ENCODE results near the gene LATS1.
A peak's percentile ranks its signal among the peaks of the same experiment; 100 is the strongest.

The LATS1 gene

DNA sequence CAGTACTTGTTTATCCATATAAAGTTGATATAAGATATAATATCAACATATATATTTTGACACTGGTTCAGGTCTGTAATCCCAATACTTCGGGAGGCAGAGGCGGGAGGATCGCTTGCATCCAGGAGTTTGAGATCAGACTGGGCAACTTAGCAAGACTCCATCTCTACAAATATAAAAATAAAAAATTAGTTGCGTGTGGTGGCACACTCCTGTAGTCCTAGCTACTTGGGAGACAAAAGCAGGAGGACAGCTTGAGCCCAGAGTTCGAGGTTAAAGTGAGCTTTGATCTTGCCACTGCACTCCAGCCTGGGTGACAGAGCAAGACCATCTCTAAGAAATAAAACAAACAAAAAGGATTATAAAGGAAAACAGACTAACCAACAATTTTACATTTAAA lies 60.5 kb downstream of the LATS1 start:
- DNase-seq: no peak

DNA sequence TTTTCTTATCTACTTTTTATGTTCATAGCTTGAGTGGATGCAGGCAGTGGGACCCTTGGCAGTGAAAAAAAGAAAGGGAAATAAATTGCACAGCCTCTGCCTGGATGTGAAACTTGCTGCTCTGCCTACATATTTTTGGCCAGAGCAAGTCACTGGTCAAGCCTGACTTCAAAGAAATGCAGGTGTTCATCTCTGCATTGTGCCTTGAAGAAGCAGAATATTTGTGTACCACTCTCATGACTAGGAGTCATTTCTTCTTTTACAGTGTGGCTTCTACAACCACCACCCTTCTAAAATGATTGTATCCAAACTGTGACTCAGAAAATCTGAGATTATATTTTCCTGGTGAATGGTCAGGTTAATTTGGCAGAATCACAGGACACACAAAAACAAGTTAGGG lies 66.8 kb downstream of the LATS1 start:
- no peak for DNase-seq

DNA sequence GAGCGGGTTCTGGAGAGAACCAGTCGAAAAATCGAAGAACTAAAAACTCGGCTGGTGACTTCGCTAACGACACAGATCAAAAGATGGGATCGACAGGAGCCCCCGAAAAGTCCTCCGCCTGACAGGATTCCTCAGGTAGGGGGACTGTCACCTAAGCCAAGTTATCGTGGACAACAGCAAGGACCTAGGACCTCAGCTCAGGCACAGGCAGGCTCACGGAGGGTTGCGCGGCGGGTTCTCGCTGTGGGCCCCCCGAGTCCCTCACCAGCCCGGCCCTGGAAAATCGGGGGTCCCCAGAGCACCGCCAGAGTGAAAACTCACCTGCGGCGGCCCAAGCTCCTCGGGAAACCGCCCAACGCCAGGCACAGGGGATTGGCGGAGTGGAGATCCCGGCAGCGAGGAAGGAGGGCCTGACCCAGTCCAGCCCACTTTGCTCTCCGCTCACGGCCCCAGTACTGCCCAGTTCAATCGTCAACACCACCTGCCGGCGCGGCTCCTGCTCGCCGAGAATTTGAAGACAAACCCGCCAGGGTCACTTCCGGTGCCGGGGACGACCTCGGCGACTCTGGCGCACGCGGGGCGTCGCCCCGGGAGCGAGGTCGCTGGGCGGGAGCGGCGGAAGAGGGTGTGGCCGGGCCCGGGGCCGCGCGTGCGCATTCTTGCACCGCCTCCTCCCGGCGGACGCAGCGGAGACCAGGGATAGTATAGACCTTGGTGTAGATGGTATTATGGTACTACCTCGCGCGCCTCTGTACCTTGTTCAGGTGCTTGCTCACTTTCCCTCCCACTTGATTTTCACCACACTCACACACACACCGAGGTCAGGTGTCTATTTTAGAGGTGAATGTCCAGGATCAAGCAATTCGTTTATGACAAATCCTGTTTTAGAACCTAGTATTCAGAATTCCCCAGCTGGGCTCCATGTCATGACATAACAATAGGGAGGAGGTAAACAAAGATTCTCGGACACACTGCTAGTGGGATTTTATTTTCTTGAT lies 69.5 kb downstream of the LATS1 start, which contains the start of gene KATNA1:
Gene KATNA1, minus strand, starts transcription at position 567 of the 998 bp plus-strand sequence. CDS start 10,167 bp downstream, outside the sequence.
- DNase-seq: peak; percentile 87

DNA sequence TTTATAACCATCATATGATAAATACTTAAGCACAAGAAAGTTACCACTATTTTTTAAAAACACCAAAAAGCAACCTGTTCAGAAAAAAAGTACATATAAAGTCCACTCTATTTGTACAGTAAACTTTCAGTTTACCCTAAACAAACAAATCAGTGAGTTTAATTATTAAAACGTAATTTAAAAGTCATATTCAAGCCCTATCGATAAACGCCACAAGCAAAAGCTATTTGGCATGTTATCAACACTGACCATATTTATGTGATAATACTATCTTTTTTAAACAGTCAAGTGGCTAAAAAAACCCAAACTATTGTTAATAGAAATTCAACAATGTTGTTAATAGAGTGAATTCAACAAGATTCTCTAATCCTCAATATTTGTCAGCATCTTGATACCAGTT lies 71.3 kb downstream of the LATS1 start:
- no peak for DNase-seq

DNA sequence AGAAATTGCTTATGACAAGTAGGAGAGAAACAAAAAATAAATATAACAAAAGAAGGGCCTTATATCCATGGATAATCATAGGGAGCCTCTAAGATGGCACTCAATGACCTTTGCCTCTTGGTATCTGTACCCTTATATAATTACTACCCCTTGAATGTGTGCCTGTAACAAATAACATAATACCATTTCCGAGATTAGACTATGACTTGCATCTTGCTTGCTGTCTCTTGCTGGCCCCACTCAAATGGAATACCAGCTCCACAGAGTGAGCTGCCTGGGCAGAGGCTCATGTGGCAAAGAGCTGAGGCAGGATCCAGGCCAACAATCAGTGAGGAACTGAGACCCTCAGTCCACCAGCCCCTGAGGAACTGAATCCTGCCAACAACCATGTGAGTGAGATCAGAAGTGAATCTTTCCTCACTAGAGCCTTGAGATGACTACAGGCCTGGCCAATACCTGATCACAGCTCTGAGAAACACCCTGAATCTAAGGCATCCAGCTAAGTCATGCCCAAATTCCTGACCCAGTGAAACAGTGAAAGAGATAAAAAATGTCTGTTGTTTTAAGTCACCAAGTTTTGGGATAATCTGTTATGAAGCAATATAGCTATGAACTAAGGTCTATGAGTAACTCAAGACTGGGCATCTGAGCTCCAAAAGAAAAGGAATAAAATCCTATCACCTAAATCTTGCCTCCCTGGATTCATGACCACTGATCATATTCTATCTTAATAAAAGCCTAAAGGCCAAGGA lies 74.9 kb downstream of the LATS1 start:
- DNase-seq: no peak

DNA sequence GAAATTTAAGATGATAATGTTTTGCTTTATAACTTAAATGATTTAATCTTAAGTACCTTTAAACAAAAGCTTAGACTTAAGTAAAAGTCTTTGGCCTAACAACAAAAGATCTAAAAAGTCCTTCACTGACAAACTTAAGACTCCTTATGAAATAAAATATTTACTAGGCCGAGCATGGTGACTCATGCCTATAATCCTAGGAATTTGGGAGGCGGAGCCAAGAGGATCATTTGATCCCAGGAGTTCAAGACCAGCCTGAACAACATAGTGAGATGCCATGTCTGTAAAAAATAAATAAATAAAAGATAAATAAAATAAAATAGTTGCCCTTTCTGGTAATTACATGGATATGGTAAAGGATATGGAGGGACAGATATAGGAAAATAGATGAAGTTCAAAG lies 81.8 kb downstream of the LATS1 start:
- no peak for DNase-seq

DNA sequence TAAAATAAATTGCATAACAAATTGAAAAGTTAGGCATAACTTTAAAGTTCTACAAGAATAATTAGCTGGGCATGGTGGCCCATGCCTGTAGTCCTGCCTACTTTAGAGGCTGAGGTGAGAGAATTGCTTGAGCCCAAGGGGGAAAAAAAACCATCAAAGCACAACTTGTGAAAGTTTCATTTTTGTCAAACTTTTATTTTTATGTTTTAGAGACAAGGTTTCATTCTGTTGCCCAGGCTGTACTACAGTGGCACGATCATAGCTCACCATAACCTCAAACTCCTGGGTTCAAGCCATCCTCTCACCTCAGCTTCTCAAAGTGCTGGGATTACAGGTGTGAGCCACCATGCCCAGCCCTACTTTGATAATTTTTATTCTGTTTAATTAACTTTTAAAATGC lies 83.6 kb downstream of the LATS1 start:
- no peak for DNase-seq

DNA sequence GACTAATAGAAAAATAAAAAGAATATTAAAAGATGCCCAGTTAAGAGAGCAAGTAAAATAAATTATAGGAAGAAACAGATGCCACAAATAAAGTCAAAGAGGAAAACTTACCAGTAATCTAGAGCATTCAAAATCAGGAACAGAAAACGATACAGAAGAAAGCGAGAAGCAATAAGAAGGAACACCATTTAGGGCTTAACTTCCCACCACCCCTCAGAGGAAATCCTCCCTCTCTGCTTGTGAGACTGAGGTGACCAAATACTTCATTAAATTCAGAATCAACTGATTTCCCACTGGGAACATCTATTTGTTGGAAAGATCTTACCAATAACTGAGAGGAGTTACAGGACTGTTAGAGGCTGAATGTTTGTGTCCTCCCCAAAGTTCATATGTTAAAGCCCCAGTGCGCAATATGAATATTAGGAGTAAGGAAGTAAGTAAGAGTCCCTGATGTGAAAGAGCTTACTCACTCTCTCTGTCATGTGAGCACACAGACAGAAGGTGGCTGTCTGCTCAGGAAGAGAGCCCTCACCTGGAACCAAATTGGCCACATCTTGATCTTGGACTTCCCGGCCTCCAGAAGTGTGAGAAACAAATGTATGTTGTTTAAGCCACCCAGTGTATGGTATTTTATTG lies 88.9 kb downstream of the LATS1 start:
- no peak for DNase-seq

DNA sequence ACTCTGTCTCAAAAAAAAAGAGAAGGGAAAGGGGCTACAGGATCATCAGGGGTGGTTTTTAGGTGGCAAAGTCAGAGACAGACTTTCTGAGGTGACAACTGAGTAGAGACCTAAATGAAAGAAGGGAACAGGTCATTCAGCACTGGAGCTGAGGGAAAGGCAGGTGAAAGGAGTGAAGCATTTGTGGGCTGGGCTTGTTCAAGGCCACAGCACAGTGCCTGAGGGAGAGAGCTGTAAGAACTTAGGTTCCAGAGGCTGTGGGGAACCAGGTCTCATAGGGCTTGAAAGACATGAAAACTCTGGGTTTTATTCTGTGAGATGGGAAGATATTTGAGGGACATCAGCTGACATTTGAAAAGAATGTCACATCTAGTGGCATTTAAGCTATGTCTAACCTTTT lies 90.2 kb downstream of the LATS1 start:
- DNase-seq: no peak

DNA sequence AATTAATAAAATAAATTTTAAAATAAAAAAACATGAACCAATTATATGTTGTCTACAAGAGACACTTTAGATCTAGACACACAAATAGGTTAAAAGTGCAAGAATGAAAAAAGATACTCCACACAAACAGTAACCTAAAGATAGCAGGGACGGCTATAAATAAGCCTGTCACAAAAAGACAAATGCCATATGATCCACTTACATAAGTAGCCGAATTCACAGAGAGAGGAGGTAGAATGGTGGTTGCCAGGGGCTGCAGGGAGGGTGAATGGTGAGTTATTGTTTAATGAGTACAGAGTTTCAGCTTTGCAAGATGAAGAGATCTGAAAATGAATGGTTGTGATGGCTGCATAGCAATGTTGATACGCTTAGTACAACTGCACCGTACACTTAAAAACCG lies 102.1 kb downstream of the LATS1 start:
- no peak for DNase-seq

DNA sequence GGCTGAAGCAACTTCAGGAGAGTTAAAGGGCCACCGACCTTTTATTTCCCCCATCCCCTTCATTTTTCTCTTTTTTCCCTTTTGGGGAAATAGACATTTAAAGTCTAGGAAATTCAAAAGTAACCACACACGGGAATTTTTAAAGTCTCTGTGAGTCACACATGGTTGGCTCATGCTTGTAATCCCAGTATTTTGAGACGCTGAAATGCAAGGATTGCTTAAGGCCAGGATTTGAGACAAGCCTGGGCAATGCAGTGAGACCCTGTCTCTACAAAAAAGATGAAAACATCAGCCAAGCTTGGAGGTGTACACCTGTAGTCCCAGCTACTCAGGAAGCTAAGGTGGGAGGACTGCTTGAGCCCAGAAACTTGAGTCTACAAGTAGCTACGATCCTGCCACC lies 103.6 kb downstream of the LATS1 start:
- DNase-seq: no peak

DNA sequence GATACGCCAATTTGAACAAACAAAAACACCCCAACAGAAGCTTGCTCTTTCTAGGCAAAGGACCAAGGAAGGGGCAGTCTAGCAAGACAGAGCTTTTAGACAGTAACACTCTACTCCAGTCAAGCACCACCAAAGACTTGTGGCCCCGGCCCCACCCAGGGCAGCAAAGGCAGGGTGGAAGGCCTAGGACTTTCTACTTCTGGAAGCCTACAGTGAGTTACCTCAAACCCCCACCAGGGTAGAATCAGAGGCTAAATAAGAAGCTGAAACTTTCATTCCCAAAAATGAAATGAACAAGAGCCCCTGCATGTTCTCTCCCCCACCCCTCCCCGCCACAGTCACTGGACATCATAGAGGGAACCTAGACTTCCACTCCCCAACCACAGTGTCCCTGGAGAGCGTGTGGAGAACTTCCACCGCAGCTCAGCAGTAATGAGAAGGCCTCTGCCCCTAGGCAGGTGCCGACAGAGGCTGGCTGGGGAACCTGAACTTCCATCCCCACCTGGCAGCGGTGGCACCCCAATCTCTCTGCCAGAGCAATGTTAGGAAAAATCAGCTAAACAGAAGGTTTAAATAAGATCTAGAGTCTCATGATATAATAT lies 109.4 kb downstream of the LATS1 start:
- DNase-seq: no peak
